NCI-H128 (cell line): Measurements from ENCODE around the gene RSAD1.

Source experiments
- DNase-seq: peaks from one replicate; lab custom pipeline; 2025; ENCODE audit not compliant: unreplicated experiment; lab: John Stamatoyannopoulos, UW

Gene RSAD1

GRCh38 chr17:50491505-50491904, 12.8 kb downstream of the RSAD1 start:
- DNase-seq = no peak

- no peak for DNase-seq
These were observed 13.6 kb downstream of the RSAD1 start for GRCh38 chr17:50492214-50492613.

DNA sequence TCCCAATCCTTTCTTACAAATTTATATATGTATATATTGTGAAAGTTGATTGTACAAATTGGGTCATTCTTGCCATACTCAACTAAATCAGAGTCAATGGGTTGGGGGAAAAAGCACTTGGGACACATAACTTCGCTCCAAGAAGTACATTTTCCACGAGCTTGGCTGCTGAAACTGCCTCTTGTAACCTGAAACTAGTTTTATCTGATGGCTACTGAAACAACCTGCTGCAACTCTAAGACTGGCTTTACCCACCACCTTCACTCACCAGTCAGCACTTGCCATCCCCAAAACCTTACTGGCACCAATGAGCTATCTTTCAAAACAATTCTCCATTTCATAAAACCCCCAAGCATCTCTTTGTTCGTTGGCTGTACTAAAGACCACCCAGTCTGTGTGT, 15.1 kb downstream of the RSAD1 start:
- DNase-seq = no peak

- DNase-seq = no peak
These were observed 16.7 kb downstream of the RSAD1 start for GRCh38 chr17:50495217-50495823.

- DNase-seq = no peak
These were observed 17.3 kb downstream of the RSAD1 start for GRCh38 chr17:50495918-50496317.

- DNase-seq = no peak
These were observed 19.6 kb downstream of the RSAD1 start for GRCh38 chr17:50498021-50498874.

GRCh38 chr17:50499270-50499669, 20.6 kb downstream of the RSAD1 start:
- no peak for DNase-seq

DNA sequence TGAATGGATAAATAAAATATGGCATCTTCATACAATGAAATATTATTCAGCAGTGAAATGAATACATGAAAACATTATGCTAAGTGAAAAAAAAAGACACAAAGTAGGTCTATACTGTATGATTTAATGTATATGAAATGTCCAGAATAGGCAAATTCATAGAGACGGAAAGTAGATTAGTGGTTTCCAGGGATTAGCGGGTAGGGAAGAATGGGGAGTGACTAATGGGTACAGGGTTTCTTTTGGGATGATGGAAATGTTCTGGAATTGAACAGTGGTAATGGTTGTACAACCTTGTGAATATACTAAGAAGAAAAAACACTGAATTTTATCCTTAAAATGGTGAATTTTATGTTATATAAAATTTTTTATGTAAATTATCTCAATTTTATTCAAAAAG, 21.1 kb downstream of the RSAD1 start:
- no peak for DNase-seq

GRCh38 chr17:50501054-50501453, 22.4 kb downstream of the RSAD1 start:
- no peak for DNase-seq

DNA sequence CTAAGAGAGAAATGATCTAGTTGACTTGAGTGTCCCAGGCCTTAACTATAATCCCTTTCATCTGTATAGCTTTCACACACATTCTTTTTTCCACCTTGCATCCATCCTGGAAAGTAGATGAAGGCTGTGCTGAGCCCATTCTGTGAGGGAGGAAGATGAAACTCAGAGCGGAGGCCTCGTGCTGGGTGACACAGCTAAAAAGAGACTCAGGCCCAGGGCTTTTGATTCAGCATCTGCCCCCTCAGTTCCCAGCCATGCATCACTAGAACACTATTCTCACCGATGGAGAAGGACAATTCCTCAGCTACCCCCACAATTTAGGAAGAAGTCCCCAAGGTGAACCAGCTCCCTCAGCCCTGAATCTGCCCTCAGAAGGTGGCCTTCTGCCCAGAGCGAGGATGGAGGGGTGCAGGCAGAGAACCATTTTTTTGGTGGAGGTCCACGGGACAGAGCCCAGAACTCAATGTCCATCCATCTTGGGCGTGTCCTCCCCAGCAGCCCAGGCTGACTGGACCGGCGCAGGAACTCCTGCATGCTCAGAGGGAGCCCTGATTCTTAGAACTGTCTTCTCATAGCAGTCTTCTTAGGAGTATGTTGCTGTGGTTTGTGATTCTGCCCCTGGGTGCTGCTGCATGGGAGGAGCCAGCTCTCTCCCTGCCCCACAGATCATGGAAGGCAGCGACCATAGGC, 23.8 kb downstream of the RSAD1 start:
- DNase-seq = no peak

DNA sequence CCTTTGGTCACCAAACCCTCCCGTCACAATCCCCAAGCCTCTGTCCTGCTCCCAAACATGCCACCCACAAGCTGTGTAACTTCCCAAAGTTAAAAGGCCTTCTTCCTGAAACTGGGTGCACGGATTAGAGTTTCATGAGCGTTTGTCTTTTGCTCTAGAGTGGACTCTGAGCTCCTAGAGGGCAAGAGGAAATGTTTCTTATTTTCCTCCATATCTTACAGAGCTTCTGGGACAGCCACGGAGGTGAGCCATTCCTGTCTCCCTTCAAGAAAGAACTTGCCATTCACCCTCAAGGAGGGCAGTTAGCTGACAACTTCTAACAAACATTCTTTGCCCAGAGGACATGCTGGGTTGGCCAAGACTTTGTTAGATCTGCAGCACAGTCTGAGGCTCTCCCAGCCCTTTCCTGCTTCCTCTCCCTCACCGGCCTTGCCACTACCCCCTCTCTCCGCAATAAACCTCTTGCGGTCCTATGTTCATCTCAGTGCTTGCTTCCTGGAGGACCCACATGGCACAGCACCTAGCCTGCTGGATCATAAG, 27.0 kb downstream of the RSAD1 start:
- DNase-seq = no peak

DNA sequence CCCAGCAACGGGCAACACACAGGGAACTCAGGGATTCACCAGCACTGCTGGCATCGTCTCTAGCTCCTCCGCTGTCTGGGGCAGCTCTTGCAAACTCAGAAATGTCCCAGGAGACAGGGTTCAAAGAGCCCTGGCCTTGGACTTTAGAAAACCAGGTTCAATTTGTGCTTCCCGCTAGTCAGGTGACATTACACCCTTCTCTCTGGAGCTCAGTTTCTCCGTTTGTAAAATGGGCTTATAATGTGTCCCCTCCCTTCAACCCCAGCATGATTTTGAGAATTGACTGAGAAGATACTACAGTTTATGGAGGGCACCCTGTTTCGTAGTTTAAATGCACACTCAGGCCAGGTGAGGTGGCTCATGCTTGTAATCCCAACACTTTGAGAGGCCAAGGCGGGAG, 27.6 kb downstream of the RSAD1 start:
- DNase-seq = no peak

DNA sequence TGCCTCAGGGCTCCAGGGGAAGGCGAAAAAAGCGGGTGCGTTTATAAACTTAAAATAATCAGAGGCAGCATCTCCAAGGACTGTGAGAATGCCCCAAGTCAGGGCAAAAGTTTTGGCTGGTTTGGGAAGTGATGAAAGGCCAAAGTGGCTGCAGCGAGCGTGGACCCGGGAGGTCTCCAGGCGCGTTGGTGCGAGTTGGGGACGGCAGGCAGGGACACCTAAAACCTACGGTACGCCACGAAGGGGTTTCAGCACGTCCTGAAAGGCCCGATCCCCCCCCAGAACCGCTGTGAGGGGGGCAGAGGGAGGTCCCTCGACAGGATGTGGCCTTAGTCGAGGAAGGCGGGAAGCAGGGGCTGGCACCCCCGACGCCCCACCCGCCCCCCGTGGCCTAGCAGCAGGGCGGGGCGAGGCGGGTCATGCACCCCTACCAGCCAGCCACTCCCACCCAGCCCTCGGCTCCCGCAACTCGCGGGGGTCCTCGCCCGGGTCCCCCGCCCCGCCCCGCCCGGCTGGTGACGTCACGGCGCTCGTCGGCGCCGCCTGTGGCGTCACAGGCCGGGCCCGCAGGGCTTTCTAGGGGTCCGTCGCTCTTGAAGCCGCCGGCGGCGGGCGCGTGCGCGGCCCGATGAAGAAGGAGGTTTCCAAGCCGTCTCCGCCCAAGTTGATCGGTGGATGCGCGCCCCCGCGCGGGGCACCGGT, 29.4 kb downstream of the RSAD1 start, which contains the start of gene MYCBPAP:
Gene MYCBPAP, plus strand, starts transcription at position 569 of the 702 bp plus-strand sequence. CDS start 236 bp downstream, outside the sequence.
- peak; percentile 4 for DNase-seq

DNA sequence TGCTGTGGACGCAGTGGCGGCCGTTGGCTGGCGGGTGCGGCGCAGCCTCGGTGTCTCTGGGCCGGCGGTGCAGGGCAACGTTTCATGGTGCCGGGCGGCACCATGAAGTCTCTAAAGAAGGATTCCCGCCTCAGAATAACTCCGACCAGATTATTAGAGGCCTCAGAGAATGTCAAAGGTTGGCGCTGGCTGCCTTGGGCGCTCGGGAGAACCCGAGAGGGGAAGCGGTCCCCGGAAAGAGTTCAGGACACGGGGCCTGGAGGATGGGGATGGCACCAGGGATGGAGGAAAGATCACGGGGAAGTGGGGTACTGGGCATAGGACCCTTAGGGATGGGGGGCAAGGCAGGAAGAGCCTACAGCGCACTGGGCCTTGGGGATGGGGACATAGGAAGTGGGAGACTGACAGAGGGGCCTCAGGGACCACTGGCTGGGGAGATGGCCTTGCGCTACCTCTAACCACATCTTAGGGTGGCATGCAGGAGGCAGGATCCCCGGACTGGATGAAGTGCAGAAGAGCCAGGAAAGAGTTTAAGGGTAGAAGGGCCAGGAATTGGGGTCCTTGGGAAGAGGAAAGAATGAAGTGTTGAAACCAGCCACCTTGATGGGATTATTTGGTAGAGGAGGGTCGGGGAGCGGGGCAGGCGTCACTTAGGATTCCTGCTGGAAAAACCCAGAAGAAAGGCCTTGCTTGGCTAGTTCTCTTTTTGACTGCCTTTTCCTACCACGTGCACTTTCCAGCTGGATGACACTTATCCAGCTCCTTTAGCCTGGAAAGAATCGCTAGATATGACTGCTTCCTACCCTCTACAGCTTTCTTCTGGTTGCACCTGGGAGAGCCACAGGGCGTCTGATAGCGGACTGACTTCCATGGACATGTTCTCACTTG, 30.2 kb downstream of the RSAD1 start:
- DNase-seq = no peak

GRCh38 chr17:50511058-50511457, 32.4 kb downstream of the RSAD1 start:
- DNase-seq = no peak

GRCh38 chr17:50513495-50513894, 34.8 kb downstream of the RSAD1 start:
- no peak for DNase-seq

DNA sequence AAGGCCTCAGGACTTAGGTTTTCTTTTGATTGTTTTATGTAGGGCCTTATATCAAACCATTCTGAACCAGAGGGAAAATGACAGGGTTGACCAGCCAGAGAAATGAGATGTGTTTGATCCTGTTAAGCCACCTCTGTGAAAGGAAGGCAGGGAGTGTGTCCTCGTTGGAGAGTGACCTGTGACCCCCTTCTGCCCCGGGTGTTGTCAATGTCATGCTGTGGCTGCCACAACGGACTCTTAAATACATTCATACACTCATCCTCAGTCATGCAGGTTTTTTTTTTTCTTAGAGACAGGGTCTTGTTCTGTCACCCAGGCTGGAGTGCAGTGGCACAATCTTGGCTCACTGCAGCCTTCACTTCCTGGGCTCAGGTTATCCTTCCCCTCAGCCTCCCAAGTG, 35.7 kb downstream of the RSAD1 start:
- no peak for DNase-seq

DNA sequence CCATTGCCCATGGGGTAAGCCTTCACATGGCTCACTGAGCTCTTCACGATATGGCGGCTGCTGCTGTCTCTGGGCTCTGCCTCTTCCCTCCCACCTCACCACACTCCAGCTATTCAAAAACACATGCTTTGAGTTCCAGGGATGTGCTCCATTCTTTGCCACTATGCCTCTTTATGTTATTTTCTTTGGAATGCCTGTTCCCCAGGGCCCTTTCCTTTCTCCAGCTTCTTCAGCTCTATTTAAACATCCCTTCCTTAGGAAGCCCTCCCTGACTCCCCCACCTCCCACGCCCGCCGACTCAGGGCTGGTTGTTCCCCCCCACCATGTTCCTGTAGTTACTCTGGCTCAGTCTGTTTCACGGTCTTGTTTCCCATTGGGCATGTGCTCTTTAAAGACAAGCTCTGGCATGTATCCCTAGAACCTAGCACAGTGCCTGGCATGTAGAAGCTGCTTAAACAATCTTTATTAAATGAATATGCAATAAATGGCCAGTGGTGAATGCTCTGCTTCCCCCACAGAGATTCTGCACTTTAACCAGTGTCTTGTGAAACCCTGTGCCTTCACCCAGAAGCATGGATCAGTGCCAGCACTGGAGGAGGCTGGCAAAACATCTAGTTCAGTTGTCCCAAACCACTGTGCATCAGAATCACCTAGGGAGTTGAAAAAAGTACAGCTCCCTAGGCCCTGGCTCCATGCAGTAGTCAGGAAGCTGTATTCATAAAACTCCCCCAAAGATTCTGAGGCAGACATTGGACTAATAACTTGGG, 36.5 kb downstream of the RSAD1 start:
- DNase-seq = no peak

DNA sequence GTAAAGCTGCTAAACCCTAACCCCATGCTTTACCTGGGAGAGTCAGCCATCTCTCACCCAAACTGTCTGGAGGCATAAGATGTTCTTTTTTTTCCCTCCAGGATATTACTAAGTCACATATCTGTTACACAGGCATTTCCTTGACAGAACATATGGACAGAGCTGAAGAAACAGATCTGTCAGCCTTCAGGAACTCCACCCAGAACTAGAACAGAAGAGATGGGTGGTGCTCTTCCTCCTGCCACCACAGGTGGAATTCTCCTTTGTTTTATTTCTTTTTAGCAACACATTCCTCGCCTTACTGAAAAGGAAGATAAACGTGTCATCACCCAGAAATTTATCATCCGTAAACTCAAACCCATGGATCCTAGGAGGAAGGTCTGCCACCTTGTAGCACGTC, 38.4 kb downstream of the RSAD1 start:
- DNase-seq = no peak
